Parathyroid adenoma (tissue), 2 donors: ENCODE measurements around the gene EGR1.

Source experiments
- H2AFZ ChIP-seq: fragments of 300-600 bp; sonication (generic); one replicate; pipeline ENCODE4 v1.7.0; 2017; ENCODE audit warnings: antibody characterized with exemption, mild to moderate bottlenecking
- H3K27ac ChIP-seq: fragments of 300-600 bp; sonication (generic); one replicate; pipeline ENCODE4 v1.7.0; 2017
- H3K27me3 ChIP-seq: fragments of 300-600 bp; sonication (generic); one replicate; pipeline ENCODE4 v1.7.0; 2017; ENCODE audit warnings: low read length; ENCODE audit not compliant: control insufficient read depth, insufficient read depth
- H3K36me3 ChIP-seq: fragments of 300-600 bp; sonication (generic); one replicate; pipeline ENCODE4 v1.7.0; 2017; ENCODE audit warnings: low read length; ENCODE audit not compliant: control insufficient read depth, insufficient read depth
- H3K4me1 ChIP-seq: fragments of 300-600 bp; sonication (generic); one replicate; pipeline ENCODE4 v1.7.0; 2017; ENCODE audit warnings: control low read depth
- H3K4me2 ChIP-seq: fragments of 300-600 bp; sonication (generic); one replicate; pipeline ENCODE4 v1.7.0; 2017; ENCODE audit warnings: low read length
- H3K4me3 ChIP-seq: fragments of 300-600 bp; sonication (generic); one replicate; pipeline ENCODE4 v1.7.0; 2017; ENCODE audit warnings: low read depth, low read length
- H3K79me2 ChIP-seq: fragments of 300-600 bp; sonication (generic); one replicate; pipeline ENCODE4 v1.7.0; 2017; ENCODE audit warnings: control low read depth
- H3K9ac ChIP-seq: fragments of 300-600 bp; sonication (generic); one replicate; pipeline ENCODE4 v1.7.0; 2017; ENCODE audit warnings: mild to moderate bottlenecking
- H3K9me3 ChIP-seq: fragments of 300-600 bp; sonication (generic); one replicate; pipeline ENCODE4 v1.7.0; 2017; ENCODE audit warnings: low read length; ENCODE audit not compliant: control insufficient read depth
- CTCF ChIP-seq: fragments of 300-600 bp; sonication (generic); IDR thresholded peaks from one replicate; pipeline ENCODE4 v1.7.0; 2017; ENCODE audit warnings: antibody characterized with exemption, mild to moderate bottlenecking
- donor health status: primary hyperparathyroidism.

EGR1 gene

GRCh38 chr5:138491669-138492559, 26.6 kb downstream of the EGR1 start:
- peaks cover 28% of the 10 kb centered on the region for H3K4me1 ChIP-seq
- H3K4me3 ChIP-seq = peak overlapping the region; percentile 59
- no peaks in the 10 kb centered on the region for H3K27me3 ChIP-seq
- no peaks in the 10 kb centered on the region for H3K36me3 ChIP-seq
- H3K9me3 ChIP-seq = no peaks in the 10 kb centered on the region
- H3K27ac ChIP-seq = peak overlapping the region; percentile 64
- peak overlapping the region; percentile 63 for H3K9ac ChIP-seq
- H2AFZ ChIP-seq = peak overlapping the region; percentile 94
- TF ChIP-seq CTCF = peak; percentile 2
- no peaks in the 10 kb centered on the region for H3K79me2 ChIP-seq
- peak overlapping the region; percentile 89 for H3K4me2 ChIP-seq

- no peaks in the 10 kb centered on the region for H3K79me2 ChIP-seq
- no peaks in the 10 kb centered on the region for H3K27me3 ChIP-seq
- H3K36me3 ChIP-seq = no peaks in the 10 kb centered on the region
- H3K9ac ChIP-seq = peak overlapping the region; percentile 63
- H3K27ac ChIP-seq = peak overlapping the region; percentile 64
- H3K4me1 ChIP-seq = peaks cover 28% of the 10 kb centered on the region
- H3K4me2 ChIP-seq = peak overlapping the region; percentile 89
- no peak for TF ChIP-seq CTCF
- peak overlapping the region; percentile 59 for H3K4me3 ChIP-seq
- no peaks in the 10 kb centered on the region for H3K9me3 ChIP-seq
- H2AFZ ChIP-seq = peak overlapping the region; percentile 87
These were observed 27.3 kb downstream of the EGR1 start for GRCh38 chr5:138492560-138493045.

DNA sequence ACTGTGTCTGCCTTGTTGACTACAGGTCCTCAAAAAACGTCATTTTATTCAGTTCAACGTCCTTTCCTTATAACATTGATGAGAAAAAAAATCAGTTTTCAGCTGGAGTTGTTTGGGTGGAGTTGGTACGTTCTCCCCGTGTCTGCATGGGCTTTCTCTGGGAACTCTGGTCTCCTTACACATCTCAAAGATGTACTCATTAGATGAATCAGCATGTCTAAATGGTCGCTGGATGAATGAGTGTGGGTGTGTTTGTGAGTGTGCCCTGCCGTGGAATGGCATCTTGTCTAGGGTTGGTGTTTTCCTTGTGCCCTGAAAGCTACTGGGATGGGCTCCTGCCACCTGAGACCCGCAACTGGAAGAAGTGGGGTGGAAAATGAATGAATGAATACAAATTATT, 30.1 kb downstream of the EGR1 start:
- no peak overlapping the region for H3K27ac ChIP-seq

GRCh38 chr5:138498376-138498775, 33.1 kb downstream of the EGR1 start:
- H3K4me3 ChIP-seq = no peak overlapping the region

More for the DNA sequence above, 30.1 kb downstream of the EGR1 start:
- no peak overlapping the region for H3K9ac ChIP-seq
- H3K36me3 ChIP-seq = no peaks in the 10 kb centered on the region
- H3K79me2 ChIP-seq = no peaks in the 10 kb centered on the region
- no peak overlapping the region for H3K4me3 ChIP-seq
- no peak for TF ChIP-seq CTCF
- no peaks in the 10 kb centered on the region for H3K27me3 ChIP-seq
- no peak overlapping the region for H3K4me2 ChIP-seq
- H3K4me1 ChIP-seq = peaks cover 23% of the 10 kb centered on the region
- H3K9me3 ChIP-seq = no peaks in the 10 kb centered on the region
- H2AFZ ChIP-seq = no peak overlapping the region

More at GRCh38 chr5:138498376-138498775, 33.1 kb downstream of the EGR1 start:
- H2AFZ ChIP-seq = no peak overlapping the region
- H3K79me2 ChIP-seq = no peaks in the 10 kb centered on the region
- no peak for TF ChIP-seq CTCF
- no peak overlapping the region for H3K4me2 ChIP-seq
- H3K4me1 ChIP-seq = no peaks in the 10 kb centered on the region
- H3K9me3 ChIP-seq = no peaks in the 10 kb centered on the region
- no peaks in the 10 kb centered on the region for H3K27me3 ChIP-seq
- H3K9ac ChIP-seq = no peak overlapping the region
- no peaks in the 10 kb centered on the region for H3K36me3 ChIP-seq
- no peak overlapping the region for H3K27ac ChIP-seq
